Heart left ventricle (tissue), 16 donors: Measurements from ENCODE around the gene LY6G6F. TPM values are rescaled to one million over a fixed set of nuclear protein-coding genes. Genes with fewer than 3 reads are reported as not detected.
A peak's percentile ranks its signal among the peaks of the same experiment; 100 is the strongest.

Source experiments
- ATAC-seq, 4 donors: fragments of 200-7000 bp; cut with Tn5 transposase; one replicate each; pipeline ENCODE4 v1.9.1; 2020 to 2022; ENCODE audit warnings: moderate library complexity in 4 of 4, mild to moderate bottlenecking in 3 of 4, moderate number of reproducible peaks in 1 of 4
- DNase-seq, 5 donors: peaks; one replicate each; pipeline ENCODE4 v3.0.0-alpha.2; 2020
- H3K27ac ChIP-seq, 12 donors: fragments of 200-600 bp; sonication (generic) in 4 of 12; one replicate each; pipeline versions ENCODE4 v1.5.0 to v1.8.0; 2016 to 2022; ENCODE audit warnings: mild to moderate bottlenecking in 2 of 12
- H3K27me3 ChIP-seq, 9 donors: fragments of 200-600 bp; sonication (generic) in 2 of 9; one replicate each; pipeline versions ENCODE4 v1.5.1 to v1.8.0; 2016 to 2022; ENCODE audit warnings: mild to moderate bottlenecking in 3 of 9
- H3K36me3 ChIP-seq, 9 donors: fragments of 200-600 bp; sonication (generic) in 2 of 9; one replicate each; pipeline versions ENCODE4 v1.5.0 to v1.8.0; 2018 to 2022; ENCODE audit warnings: mild to moderate bottlenecking in 2 of 9
- H3K4me1 ChIP-seq, 12 donors: fragments of 200-600 bp; sonication (generic) in 4 of 12; one replicate each; pipeline versions ENCODE4 v1.5.0 to v1.8.0; 2016 to 2022; ENCODE audit warnings: mild to moderate bottlenecking in 3 of 12
- H3K4me3 ChIP-seq, 12 donors: fragments of 200-600 bp; sonication (generic) in 4 of 12; one replicate each; pipeline versions ENCODE4 v1.5.0 to v1.8.0; 2017 to 2022; ENCODE audit warnings: mild to moderate bottlenecking in 9 of 12, moderate library complexity in 4 of 12
- H3K9me3 ChIP-seq, 12 donors: fragments of 200-600 bp; sonication (generic) in 4 of 12; one replicate each; pipeline versions ENCODE4 v1.5.0 to v1.8.0; 2016 to 2022; ENCODE audit warnings: mild to moderate bottlenecking in 1 of 12
- CTCF ChIP-seq, 12 donors: fragments of 200-600 bp; sonication (generic) in 4 of 12; IDR thresholded peaks; one replicate each; pipeline versions ENCODE4 v1.5.0 to v1.8.0; 2018 to 2022; ENCODE audit warnings: antibody characterized with exemption in 12 of 12, mild to moderate bottlenecking in 5 of 12
- POLR2A ChIP-seq, 2 donors: fragments of 450-650 bp; IDR thresholded peaks; one replicate each; pipeline ENCODE4 v1.6.1; 2017; ENCODE audit warnings: antibody characterized with exemption in 2 of 2, mild to moderate bottlenecking in 2 of 2, moderate library complexity in 2 of 2
- WGBS, 4 donors: extraction: QIAGEN DNeasy Blood & Tissue Kit in 2 of 4; methylation state at CpG; one replicate each; pipeline versions ENCODE4 v1.1.5 to v1.1.7; 2013 to 2018; 5-methylcytosine and 5-hydroxymethylcytosine counted together
- intact Hi-C, 10 donors: fragments of 100-400 bp; cut with DNase I; formaldehyde crosslinking; loops; one replicate each; pipeline versions ENCODE4 v1.11.1 to v1.14.2; 2022
- polyA plus RNA-seq, 2 donors: library from polyadenylated mRNA; stranded (reverse); fragments of 200-250 nt; gene quantifications; one replicate each; pipeline ENCODE4 v1.2.3, GENCODE V29; 2013
- total RNA-seq, 9 donors: library from RNA; depleted of rRNA in 2 of 9; stranded (reverse); fragments of >200 nt in 2 of 9; fragmentation: NEBNext Ultra II Directional in 3 of 9; extraction: Animal tissue kit (Norgen Biotek cat#: 25700) in 3 of 9; gene quantifications; one replicate each; pipeline versions ENCODE4 v1.1.0 to v1.2.4, GENCODE V29; 2016 to 2023
- donor health status: ischemic (EF 13 %, LVEDD 7.1; RV severe dilation, severe dysfunction).
- donor health status: healthy with polysubstance abuse.
- donor health status: DM: no; HTN: yes; CAD: no.
- donor health status: DM: no; HTN: no; CAD: no.
- donor health status: ischemic (EF 25% LVEDD 6.9; RV normal size, moderate dysfunction).
- donor health status: ischemic (EF 25% LVEDD 5.7; RV mildly dilated, moderate dysfunction).
- donor health status: healthy.
- donor health status: DM: yes; HTN: yes; CAD: no.
- donor health status: ischemic (EF 35%, LVEDD 5.7; RV mildly dilated, moderate dysfunction).
- donor health status: nonischemic (EF 11% LVEDD 7.7; RV severe dilation, severe dysfunction).
- donor health status: DM: yes; HTN: yes; CAD: no.
- donor health status: PGD.
- donor health status: ischemic (EF 29% LVEDD 5.4; RV normal size, mild dysfunction).
- donor health status: nonischemic (EF 23%, LVEDD 6.1; RV moderate dilation, normal function).

The LY6G6F gene
- total and polyA plus RNA-seq, 11 donors, result not detected

GRCh38 chr6:31729515-31729978 lies 22.9 kb downstream of the LY6G6F start:
- peak; percentile 93 to 95 (median 93) for DNase-seq
- Histone ChIP-seq H3K27ac (peak overlapping the region; percentile 70 to 99 (median 97)), H3K27me3 (no peaks in the 10 kb centered on the region), H3K9me3 (no peaks in the 10 kb centered on the region), H3K4me1 (peaks cover 4 to 85% (median 33%) of the 10 kb centered on the region in 12 donors), H3K4me3 (peak overlapping the region; percentile 52 to 95 (median 76)), H3K36me3 (peaks cover 3 to 76% (median 61%) of the 10 kb centered on the region in 9 donors)
- TF ChIP-seq CTCF (IDR thresholded peaks at IDR 0.05), result peak in 7 of 12 donors; percentile 36 to 76 (median 54)
- peak in 1 of 2 donors; percentile 57 for TF ChIP-seq POLR2A (IDR thresholded peaks at IDR 0.05)
- intact Hi-C loops, result loop anchor here in 7 of 10 donors (2.0 to 5.0 kb wide), 5 partner anchors 27 to 103 kb away; partner anchors contain the start of genes LY6G5C (in 3 of the 7), ABHD16A (in 2 of the 7) and SAPCD1 (in 1 of the 7)
- 0 to 1% (median 1%) methylated on average over 28 to 29 of the region's 29 CpGs for WGBS, 4 donors
- ATAC-seq, result peak; percentile 89 to 91 (median 89)

GRCh38 chr6:31729979-31730630 lies 23.4 kb downstream of the LY6G6F start:
- no peaks in the 10 kb centered on the region for H3K9me3 ChIP-seq
- 2 to 4% (median 2%) methylated on average over 39 to 46 of the region's 46 CpGs for WGBS, 4 donors
- peak overlapping the region; percentile 52 to 95 (median 76) for H3K4me3 ChIP-seq
- peak overlapping the region; percentile 70 to 99 (median 97) for H3K27ac ChIP-seq
- peaks cover 3 to 77% (median 61%) of the 10 kb centered on the region in 9 donors for H3K36me3 ChIP-seq
- TF ChIP-seq POLR2A (IDR thresholded peaks at IDR 0.05) (peak; percentile 12 to 75), CTCF (IDR thresholded peaks at IDR 0.05) (peak in 1 of 12 donors; percentile 6)
- intact Hi-C loops, result loop anchor here in 8 of 10 donors (2.0 to 10.0 kb wide), 10 partner anchors 27 to 105 kb away; partner anchors contain the start of genes LY6G5C (in 3 of the 8), ABHD16A (in 2 of the 8), HSPA1B (in 1 of the 8) and SAPCD1 (in 1 of the 8)
- ATAC-seq (peak; percentile 82 to 87 (median 84)), DNase-seq (peak; percentile 90 to 95 (median 94))
- peaks cover 5 to 87% (median 36%) of the 10 kb centered on the region in 12 donors for H3K4me1 ChIP-seq
- H3K27me3 ChIP-seq, result no peaks in the 10 kb centered on the region

GRCh38 chr6:31730631-31731086 lies 24.0 kb downstream of the LY6G6F start:
- 89 to 96% (median 92%) methylated on average over 11 of the region's 11 CpGs for WGBS, 4 donors
- Histone ChIP-seq H3K27me3 (no peaks in the 10 kb centered on the region), H3K4me3 (peak overlapping the region in 10 of 12 donors; percentile 66 to 95 (median 78)), H3K27ac (peak overlapping the region in 11 of 12 donors; percentile 90 to 99 (median 97)), H3K9me3 (no peaks in the 10 kb centered on the region), H3K4me1 (peaks cover 5 to 85% (median 36%) of the 10 kb centered on the region in 12 donors), H3K36me3 (peaks cover 3 to 74% (median 61%) of the 10 kb centered on the region in 9 donors)
- ATAC-seq, result no peak
- intact Hi-C loops, result loop anchor here in 6 of 10 donors (2.0 to 10.0 kb wide), 7 partner anchors 37 to 104 kb away; partner anchors contain the start of genes HSPA1B (in 1 of the 6) and VARS1 (in 1 of the 6)
- TF ChIP-seq CTCF (IDR thresholded peaks at IDR 0.05) (no peak), POLR2A (IDR thresholded peaks at IDR 0.05) (no peak)
- no peak for DNase-seq

GRCh38 chr6:31732029-31732428 lies 25.4 kb downstream of the LY6G6F start:
- Histone ChIP-seq H3K36me3 (peaks cover 3 to 60% (median 49%) of the 10 kb centered on the region in 9 donors), H3K9me3 (no peaks in the 10 kb centered on the region), H3K4me1 (peaks cover 5 to 76% (median 39%) of the 10 kb centered on the region in 12 donors), H3K27me3 (no peaks in the 10 kb centered on the region), H3K27ac (peak overlapping the region in 6 of 12 donors; percentile 16 to 99 (median 67)), H3K4me3 (peak overlapping the region in 2 of 12 donors; percentile 4 to 9)
- intact Hi-C loops, result loop anchor here in 5 of 10 donors (5.0 to 10.0 kb wide), 6 partner anchors 35 to 103 kb away; partner anchors contain the start of gene VARS1 (in 1 of the 5)
- ATAC-seq, result no peak
- DNase-seq, result no peak
- TF ChIP-seq POLR2A (IDR thresholded peaks at IDR 0.05) (no peak), CTCF (IDR thresholded peaks at IDR 0.05) (no peak)
- 56 to 72% (median 64%) methylated on average over 3 of the region's 3 CpGs for WGBS, 4 donors
